Activated CD8-positive, alpha-beta T cell treated with anti-CD3 and anti-CD28 coated beads for 36 hours (primary cell): ENCODE data around the gene CNTNAP2. TPM values are rescaled to one million over a fixed set of nuclear protein-coding genes. Genes with fewer than 3 reads are reported as not detected.

Experiments
- ATAC-seq: fragments of 200-7000 bp; cut with Tn5 transposase; one replicate; pipeline ENCODE4 v1.10.0; 2021; ENCODE audit warnings: mild to moderate bottlenecking, moderate library complexity
- CTCF ChIA-PET: fragments of 350-600 bp; sonication (Branson Sonifier 250); formaldehyde crosslinking; loops from one replicate; lab custom pipeline; 2021; ENCODE audit warnings: antibody characterized with exemption; lab: Charles Lee
- POLR2A ChIA-PET: fragments of 350-600 bp; sonication (Branson Sonifier 250); formaldehyde crosslinking; loops from one replicate; lab custom pipeline; 2021; ENCODE audit warnings: antibody characterized with exemption; lab: Charles Lee
- DNase-seq: peaks from one replicate; pipeline ENCODE4 v3.0.0-alpha.2; 2020
- H3K27ac Mint-ChIP-seq: one replicate; pipeline ENCODE4 v1.8.0; 2021; ENCODE audit warnings: mild to moderate bottlenecking, mixed read lengths
- H3K27me3 Mint-ChIP-seq: one replicate; pipeline ENCODE4 v1.8.0; 2021; ENCODE audit warnings: mixed read lengths
- H3K36me3 Mint-ChIP-seq: one replicate; pipeline ENCODE4 v1.8.0; 2021; ENCODE audit warnings: low read depth, mixed read lengths
- H3K4me1 Mint-ChIP-seq: one replicate; pipeline ENCODE4 v1.8.0; 2021; ENCODE audit warnings: low read depth, mixed read lengths
- H3K4me3 Mint-ChIP-seq: one replicate; pipeline ENCODE4 v1.8.0; 2021; ENCODE audit warnings: mild to moderate bottlenecking, moderate library complexity, mixed read lengths
- H3K9me3 Mint-ChIP-seq: one replicate; pipeline ENCODE4 v1.8.0; 2021; ENCODE audit warnings: mixed read lengths
- intact Hi-C: fragments of 100-400 bp; cut with micrococcal nuclease; formaldehyde crosslinking; loops from one replicate; pipeline ENCODE4 v1.10.0; 2022
- total RNA-seq, 2 experiments: library from RNA; stranded (reverse); gene quantifications; one replicate each; pipeline ENCODE4 v1.2.3, GENCODE V29; 2021
- TF ChIP-seq, protein P1 (sequence below): fragments of 200-600 bp; IDR thresholded peaks from one replicate; pipeline ENCODE4 v1.8.0; 2022; ENCODE audit warnings: antibody characterized with exemption, mild to moderate bottlenecking

The CNTNAP2 gene
- total RNA-seq, 2 experiments from 2014 or later, result not detected

GRCh38 chr7:147992698-147993097 lies 1876.1 kb downstream of the CNTNAP2 start:
- TF ChIP-seq, protein P1, sequence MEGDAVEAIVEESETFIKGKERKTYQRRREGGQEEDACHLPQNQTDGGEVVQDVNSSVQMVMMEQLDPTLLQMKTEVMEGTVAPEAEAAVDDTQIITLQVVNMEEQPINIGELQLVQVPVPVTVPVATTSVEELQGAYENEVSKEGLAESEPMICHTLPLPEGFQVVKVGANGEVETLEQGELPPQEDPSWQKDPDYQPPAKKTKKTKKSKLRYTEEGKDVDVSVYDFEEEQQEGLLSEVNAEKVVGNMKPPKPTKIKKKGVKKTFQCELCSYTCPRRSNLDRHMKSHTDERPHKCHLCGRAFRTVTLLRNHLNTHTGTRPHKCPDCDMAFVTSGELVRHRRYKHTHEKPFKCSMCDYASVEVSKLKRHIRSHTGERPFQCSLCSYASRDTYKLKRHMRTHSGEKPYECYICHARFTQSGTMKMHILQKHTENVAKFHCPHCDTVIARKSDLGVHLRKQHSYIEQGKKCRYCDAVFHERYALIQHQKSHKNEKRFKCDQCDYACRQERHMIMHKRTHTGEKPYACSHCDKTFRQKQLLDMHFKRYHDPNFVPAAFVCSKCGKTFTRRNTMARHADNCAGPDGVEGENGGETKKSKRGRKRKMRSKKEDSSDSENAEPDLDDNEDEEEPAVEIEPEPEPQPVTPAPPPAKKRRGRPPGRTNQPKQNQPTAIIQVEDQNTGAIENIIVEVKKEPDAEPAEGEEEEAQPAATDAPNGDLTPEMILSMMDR, result no peak
- H3K36me3 Mint-ChIP-seq, result no peaks in the 10 kb centered on the region
- H3K27me3 Mint-ChIP-seq, result no peaks in the 10 kb centered on the region
- CTCF ChIA-PET, result no interaction called here
- no peaks in the 10 kb centered on the region for H3K4me1 Mint-ChIP-seq
- no peaks in the 10 kb centered on the region for H3K9me3 Mint-ChIP-seq
- POLR2A ChIA-PET, result interaction anchor here (0.6 kb wide), 1 partner anchor 331 kb away, joined by 3 read pairs; no protein-coding TSS in a partner anchor
- DNase-seq (no peak), ATAC-seq (no peak)
- no peak overlapping the region for H3K27ac Mint-ChIP-seq
- H3K4me3 Mint-ChIP-seq, result no peak overlapping the region
- intact Hi-C loops, result no loop called here

DNA sequence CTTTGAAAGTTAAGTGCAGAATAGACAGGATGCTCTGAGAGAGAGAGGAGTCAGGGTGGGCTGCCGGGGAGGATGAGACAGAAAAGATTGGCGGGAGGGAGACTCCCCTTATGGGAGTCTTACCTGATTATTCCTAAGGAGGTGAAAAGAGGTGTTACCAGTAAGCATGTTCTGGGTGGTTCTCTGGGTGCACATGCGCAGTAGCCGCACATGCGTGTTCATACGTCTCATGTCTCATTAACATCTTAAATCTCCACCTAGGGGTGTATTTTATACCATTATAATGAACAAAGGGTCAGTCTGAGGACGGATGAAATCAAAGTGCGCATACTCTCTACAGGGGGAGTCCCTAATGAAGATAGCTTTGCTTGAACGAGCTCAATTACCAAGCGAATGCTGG lies 1881.0 kb downstream of the CNTNAP2 start:
- DNase-seq (no peak), ATAC-seq (no peak)
- Mint-ChIP-seq H3K4me3 (no peak overlapping the region), H3K27me3 (no peaks in the 10 kb centered on the region), H3K27ac (no peak overlapping the region), H3K9me3 (no peaks in the 10 kb centered on the region), H3K4me1 (no peaks in the 10 kb centered on the region), H3K36me3 (no peaks in the 10 kb centered on the region)
- POLR2A ChIA-PET, result no interaction called here
- CTCF ChIA-PET, result no interaction called here
- TF ChIP-seq, protein P1, result no peak
- intact Hi-C loops, result no loop called here

DNA sequence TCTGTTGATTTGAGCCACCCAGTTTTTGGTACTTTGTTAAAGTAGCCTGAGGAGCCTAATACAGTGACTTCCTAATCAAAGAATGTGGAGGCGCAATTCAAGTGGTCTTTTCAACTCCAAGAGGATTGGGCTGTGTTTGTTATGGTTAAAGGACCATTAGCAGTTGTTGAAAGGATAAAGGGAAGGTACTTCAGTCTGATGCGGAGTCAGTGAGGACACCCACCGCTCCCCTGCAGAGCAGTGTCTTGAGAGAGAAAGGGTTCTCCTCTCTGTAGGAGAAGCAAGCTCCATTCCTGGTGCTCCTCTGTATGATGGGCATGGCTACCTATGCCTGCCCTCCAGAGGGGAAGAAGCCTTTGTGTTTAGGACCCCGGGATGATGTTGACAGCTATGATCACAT lies 1883.4 kb downstream of the CNTNAP2 start:
- H3K4me1 Mint-ChIP-seq, result no peaks in the 10 kb centered on the region
- ChIA-PET CTCF (no interaction called here), POLR2A (no interaction called here)
- H3K27ac Mint-ChIP-seq, result no peak overlapping the region
- intact Hi-C loops, result no loop called here
- DNase-seq, result no peak
- no peaks in the 10 kb centered on the region for H3K9me3 Mint-ChIP-seq
- ATAC-seq, result no peak
- TF ChIP-seq, protein P1, result no peak
- H3K36me3 Mint-ChIP-seq, result no peaks in the 10 kb centered on the region
- H3K4me3 Mint-ChIP-seq, result no peak overlapping the region
- H3K27me3 Mint-ChIP-seq, result no peaks in the 10 kb centered on the region

DNA sequence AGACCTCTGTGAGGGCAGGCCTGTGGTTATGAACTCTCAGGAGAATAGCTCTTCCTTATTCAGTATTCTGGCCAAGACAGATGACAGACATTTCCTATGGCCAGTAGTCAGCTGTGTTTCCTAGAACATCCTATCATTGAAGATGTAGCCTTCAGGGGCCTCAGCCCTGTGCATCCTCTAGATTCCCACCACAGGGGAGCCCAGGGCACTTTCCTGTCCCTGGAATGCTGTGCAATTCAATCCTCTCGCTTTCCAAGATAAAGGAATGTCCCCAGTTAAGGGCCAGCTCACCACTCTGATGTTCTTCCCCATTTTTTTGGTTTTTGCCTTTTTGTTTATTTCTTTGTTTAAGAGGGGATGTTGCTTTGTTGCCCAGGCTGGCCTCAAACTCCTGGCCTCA lies 1895.2 kb downstream of the CNTNAP2 start:
- no peak overlapping the region for H3K27ac Mint-ChIP-seq
- intact Hi-C loops, result no loop called here
- TF ChIP-seq, protein P1, result no peak
- DNase-seq (no peak), ATAC-seq (no peak)
- no peaks in the 10 kb centered on the region for H3K4me1 Mint-ChIP-seq
- peaks cover 2% of the 10 kb centered on the region for H3K27me3 Mint-ChIP-seq
- ChIA-PET CTCF (no interaction called here), POLR2A (no interaction called here)
- no peaks in the 10 kb centered on the region for H3K36me3 Mint-ChIP-seq
- H3K4me3 Mint-ChIP-seq, result no peak overlapping the region
- no peaks in the 10 kb centered on the region for H3K9me3 Mint-ChIP-seq

- H3K27me3 Mint-ChIP-seq, result peaks cover 2% of the 10 kb centered on the region
- H3K36me3 Mint-ChIP-seq, result no peaks in the 10 kb centered on the region
- no peak overlapping the region for H3K27ac Mint-ChIP-seq
- TF ChIP-seq, protein P1, result no peak
- ChIA-PET CTCF (no interaction called here), POLR2A (no interaction called here)
- H3K9me3 Mint-ChIP-seq, result no peaks in the 10 kb centered on the region
- no peak overlapping the region for H3K4me3 Mint-ChIP-seq
- DNase-seq (no peak), ATAC-seq (no peak)
- intact Hi-C loops, result no loop called here
- no peaks in the 10 kb centered on the region for H3K4me1 Mint-ChIP-seq
Observed at GRCh38 chr7:148014001-148014400, 1897.4 kb downstream of the CNTNAP2 start.
